ENCODE measurements around the gene RAB3IP.
A peak's percentile ranks its signal among the peaks of the same experiment; 100 is the strongest.

Gene RAB3IP

GRCh38 chr12:69738351-69739286 is at the start of gene RAB3IP:
RAB3IP (plus strand) TSS chr12:69738860; CDS start chr12:69755409, 16,549 bp downstream.
- DNase-seq, result peak; percentile 82

GRCh38 chr12:69689638-69690037 is 49.0 kb upstream of the RAB3IP start:
- DNase-seq, result no peak

DNA sequence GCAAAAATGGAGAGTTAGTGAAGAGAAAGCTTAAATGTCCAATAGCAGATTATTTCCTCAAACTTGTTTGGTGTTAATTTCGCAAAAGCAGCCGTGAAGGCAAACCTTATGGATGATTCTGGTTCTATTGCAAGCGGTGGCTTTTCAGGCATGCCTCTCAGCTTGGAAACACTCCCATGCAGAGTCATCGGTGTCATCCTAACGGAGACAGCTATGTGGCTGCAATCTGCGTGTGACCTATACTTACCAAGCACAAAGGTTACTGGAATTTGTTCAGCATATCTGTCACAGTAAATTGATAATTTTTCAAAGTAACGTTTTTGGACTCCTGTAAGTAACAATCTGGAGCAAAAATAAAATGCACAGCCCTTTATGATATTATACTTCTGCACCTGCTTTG is 44.5 kb upstream of the RAB3IP start:
- no peak for DNase-seq

DNA sequence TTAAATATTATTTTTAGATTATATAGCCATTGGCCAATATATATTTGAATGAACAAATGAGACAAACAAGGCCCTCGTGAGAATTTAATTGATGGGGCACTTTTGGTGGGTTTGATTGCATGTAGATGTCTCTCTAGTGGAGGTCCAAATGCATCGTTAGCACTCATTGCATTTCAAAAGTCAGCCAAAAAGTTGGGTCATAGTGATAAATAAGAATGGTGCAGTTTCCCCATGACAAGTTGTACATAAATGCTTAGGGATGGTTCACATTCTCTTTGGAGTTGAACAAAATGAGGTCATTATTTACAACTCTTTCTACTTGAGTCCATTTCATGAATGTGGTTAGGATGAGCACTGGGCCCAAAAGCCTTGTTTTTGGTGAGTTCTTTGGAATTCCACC is 40.6 kb upstream of the RAB3IP start:
- DNase-seq, result no peak

DNA sequence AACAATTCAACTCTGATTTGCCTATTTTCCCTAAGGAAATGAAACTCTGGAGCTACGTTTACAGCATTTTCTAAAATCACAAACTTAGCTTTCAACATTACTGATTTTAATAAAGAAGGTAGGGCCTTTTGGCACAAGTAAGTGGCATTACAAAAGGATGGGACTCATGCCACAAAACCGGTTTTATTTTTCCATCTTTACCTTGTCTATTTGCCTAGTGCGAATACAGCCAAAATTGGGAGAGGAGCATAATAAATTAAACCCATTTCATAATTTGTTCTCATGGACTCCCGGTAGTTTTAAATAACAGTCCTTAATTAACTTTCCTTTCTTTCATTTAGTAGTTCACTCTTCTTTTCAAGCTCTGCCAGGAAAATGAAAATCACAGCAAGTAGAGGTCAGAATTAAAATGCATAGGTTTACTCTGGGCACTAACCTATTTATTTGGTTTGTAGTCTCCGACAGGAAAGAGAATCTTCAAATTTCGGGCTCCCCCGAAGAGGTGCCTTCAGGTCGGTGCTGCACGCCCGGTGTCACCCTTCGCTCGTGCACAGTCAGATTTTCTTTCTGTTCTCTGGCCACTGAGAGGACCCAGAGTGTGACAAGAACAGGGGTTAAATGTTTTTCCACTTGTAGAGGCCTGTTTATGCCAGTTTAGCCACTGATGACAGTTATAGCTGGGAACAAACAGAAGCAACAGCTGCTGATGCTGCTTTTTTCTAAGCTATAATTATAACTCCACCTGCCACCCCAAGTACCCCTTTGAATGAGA is 39.7 kb upstream of the RAB3IP start, which contains the start of gene BEST3:
TSS of gene BEST3 (minus strand) at position 535 of the 772 bp plus-strand sequence. CDS start 1,505 bp downstream, outside the sequence.
- no peak for DNase-seq

- DNase-seq, result no peak
Measured at GRCh38 chr12:69701826-69702225, 36.8 kb upstream of the RAB3IP start.

DNA sequence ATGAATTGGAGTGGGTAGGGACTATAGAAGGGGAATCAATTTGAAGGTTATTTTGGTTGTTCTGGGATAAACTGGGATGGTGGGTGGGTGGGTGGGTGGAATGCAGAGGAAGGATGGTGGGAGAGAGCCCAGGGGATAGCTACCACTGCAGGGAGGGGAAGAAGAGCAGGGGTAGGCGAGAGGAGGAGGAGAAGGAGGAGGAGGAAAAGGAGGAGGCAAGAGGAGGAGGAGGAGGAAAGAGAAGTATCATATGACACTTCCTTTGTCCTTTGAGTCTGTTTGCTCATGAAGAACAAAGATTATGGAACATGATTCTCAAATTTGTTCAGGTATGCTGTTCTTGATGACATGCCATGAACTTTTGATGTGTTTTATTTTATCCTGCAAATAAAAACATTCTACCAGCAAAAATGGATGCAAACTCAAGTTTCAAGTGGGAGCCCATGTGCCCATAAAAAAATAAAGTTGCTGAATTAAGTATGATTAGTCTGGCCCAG is 35.5 kb upstream of the RAB3IP start:
- DNase-seq, result no peak

DNA sequence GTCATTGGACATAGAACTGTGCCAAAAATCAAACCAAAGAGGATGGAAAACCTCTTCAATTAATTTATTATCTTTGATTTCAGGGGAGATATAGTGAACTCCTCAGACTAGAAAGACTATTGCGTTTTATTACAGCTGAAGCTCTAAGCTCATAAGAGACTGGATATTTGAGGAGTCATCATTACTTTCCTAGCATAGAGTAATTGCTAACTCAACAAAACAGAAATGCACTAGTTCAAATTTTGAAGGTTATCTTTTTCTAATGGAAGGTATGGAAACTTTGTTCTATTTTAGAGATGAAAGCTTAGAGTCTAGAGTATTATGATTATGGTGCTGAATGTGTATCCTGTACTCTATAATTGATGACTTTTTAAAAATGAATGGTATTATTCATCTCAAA is 34.3 kb upstream of the RAB3IP start:
- no peak for DNase-seq

DNA sequence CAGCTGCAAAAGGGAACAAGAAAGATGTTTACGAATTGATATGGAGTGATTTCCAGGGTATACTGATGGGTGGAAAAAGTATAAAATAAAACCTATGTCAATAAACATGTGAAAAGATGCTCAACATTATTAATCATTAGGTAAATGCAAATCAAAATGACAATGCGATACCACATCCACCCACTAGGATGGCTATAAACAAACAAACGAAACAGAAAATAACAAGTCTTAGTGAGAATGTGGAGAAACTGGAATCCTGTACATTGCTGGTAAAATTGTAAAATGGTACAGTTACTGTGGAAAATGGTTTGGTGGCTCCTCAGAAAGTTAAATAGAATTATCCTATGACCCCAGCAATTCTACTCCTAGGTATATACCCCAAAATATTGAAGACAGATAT is 30.0 kb upstream of the RAB3IP start:
- DNase-seq, result no peak

DNA sequence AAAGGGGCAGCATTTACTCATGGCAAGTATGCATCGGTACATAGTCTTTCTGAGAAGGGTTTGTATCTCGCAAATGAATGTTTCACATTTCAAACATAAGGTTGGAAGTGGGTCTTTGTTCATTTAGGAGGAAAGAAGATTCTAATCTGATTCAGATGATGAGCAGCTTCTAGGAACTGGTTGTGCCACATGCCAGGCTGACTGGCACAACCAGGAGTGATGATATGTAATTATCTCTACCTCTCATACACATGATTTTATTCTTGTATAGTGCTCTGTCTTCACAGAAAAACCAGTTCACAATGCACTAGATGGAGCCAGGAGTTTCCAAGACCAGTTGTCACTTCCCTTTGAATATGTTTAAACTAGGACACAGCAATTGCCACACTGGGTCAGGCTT is 25.8 kb upstream of the RAB3IP start:
- no peak for DNase-seq

DNA sequence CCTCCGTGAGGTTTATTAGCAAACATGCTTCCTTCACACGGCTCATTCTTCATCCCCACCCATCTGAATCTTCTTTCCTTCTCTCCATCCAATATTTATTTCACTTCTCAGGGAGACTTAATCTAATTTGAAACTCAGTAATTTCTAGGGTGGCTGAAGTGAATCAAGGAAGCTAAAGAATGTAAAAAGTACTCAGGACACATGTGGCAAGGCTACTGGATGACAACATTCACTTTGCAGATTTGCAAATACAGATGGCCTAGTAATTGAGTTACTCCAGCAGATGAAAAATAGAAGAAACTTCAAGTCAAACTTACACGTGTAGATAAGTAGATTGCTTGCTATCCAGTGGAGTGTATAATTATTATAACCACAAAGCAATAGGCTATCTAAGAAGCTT is 24.1 kb upstream of the RAB3IP start:
- DNase-seq, result no peak

GRCh38 chr12:69719336-69720316 is 19.0 kb upstream of the RAB3IP start:
- no peak for DNase-seq

DNA sequence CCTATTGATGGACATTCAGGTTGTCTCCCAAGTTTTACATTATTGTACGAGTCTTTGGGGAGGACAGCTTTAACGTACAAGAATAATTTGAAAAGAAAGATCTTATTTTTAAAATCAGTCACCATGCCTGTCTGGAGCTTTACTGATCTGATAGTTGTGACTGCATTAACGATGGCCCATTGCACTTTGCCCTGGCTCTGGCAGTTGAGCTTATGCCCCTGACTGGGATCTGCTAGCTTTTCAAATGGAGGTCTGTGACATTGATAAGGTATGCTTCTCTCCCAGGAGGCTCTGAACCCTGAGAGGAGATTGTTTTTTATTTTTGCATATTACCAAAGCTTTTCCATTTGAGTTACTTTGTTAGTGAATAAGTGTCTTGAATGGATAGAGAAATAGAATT is 17.9 kb upstream of the RAB3IP start:
- no peak for DNase-seq

GRCh38 chr12:69726922-69727321 is 11.7 kb upstream of the RAB3IP start:
- peak; percentile 11 for DNase-seq

- DNase-seq, result peak; percentile 28
Measured at GRCh38 chr12:69732088-69732487, 6.6 kb upstream of the RAB3IP start.

DNA sequence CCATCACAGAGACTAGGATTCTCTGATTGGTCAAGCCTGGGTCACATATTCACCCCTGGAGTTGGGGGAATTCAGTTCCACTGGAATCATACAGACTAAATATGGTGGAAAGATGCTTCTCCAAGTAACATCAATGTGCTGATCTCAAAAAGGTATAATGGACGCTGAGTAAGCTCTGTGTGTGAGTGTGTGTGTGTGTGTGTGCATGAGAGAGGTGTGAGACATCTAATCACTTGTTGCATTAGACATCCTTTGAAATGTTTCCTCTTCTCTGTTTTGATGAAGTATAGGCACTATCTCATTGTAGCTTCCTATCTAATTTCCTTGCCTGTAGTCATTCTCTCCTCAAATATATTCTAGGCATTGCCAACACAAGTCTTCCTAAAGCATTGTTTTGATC is 5.0 kb upstream of the RAB3IP start:
- no peak for DNase-seq

DNA sequence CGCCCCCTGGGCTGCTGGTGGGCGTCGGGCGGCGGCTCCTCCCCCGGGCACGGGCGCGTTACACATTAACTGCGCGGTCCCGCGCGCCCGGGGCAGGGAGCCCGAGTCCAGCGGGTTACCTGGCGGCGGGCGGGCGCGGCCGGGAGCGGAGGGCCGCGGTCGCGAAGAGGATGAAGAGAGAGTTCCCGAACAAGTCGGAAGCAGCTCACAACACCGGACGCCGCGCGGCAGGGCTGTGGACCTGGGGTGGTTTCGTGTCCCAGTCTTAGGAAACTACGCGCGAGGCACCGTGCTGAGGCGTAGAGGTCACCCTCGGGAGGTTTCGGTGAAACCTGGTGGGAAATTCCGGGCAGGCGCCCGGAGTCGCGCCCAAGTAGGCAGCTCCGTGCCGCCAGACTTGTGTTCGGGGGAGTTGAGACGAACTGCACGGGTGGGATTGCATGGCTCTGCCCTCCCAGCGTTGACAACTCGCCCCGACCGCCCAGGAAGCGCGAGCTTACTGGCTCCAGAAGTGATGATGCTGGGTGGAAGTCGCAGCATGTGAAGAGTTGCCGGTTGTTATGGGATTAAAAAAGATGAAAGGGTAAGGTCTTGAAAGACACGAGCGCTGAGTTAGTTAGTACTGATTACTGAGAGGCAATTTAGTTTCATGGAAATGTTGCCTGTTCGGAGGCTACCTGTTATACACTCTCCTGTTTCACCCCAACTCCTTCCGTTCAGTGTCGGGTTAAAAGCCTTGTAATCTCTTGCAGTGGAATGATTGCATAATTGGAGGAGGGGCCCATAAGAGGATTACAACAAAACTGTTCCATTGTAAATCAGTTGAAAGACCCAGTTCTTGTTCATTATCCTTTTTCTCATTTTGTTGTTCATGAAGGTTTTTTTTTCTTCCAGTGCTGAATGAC is 879 bp downstream of the RAB3IP start:
- peak; percentile 22 for DNase-seq

DNA sequence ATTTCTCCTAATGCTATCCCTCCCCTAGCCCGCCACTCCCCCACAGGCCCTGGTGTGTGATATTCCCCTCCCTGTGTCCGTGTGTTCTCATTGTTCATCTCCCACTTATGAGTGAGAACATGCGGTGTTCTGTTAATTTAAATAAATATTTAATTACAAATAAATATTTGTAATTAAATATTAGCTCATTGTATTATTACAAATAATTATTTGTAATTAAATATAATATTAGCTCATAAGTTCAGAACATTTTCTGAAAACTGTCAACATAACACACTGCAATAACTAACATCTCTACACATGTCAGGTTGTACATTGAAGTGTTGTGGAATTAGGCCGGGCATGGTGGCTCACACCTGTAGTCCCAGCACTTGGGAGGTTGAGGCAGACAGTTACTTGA is 5.4 kb downstream of the RAB3IP start:
- no peak for DNase-seq

GRCh38 chr12:69751476-69751875 is 12.8 kb downstream of the RAB3IP start:
- no peak for DNase-seq

DNA sequence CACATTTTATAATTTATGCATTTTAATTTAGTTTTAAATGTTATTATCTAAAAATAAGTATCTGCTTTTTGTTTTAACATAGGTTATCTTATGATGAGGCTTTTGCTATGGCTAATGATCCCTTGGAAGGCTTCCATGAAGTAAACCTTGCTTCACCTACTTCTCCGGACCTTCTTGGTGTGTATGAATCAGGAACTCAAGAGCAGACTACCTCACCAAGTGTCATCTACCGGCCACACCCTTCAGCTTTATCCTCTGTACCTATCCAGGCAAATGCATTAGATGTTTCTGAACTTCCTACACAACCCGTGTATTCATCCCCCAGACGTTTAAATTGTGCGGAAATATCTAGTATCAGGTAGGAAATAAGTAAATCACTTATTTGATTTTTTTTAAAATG is 16.6 kb downstream of the RAB3IP start:
- DNase-seq, result no peak

- DNase-seq, result no peak
Measured at GRCh38 chr12:69756088-69756755, 17.6 kb downstream of the RAB3IP start.

Data from fibroblast of skin of right biceps (primary cell).